Right ventricle myocardium inferior (tissue), 1 donor: ENCODE results near the gene FADD. TPM values are rescaled to one million over a fixed set of nuclear protein-coding genes. Genes with fewer than 3 reads are reported as not detected.
A peak's percentile ranks its signal among the peaks of the same experiment; 100 is the strongest.
"Not testable (repeated sequence)": the region's sequence is repeated elsewhere in the genome, so short reads cannot be mapped to it uniquely, and the experiment has no call there.

Source experiments
- ATAC-seq: fragments of 200-7000 bp; cut with Tn5 transposase; one replicate; pipeline ENCODE4 v1.9.1; 2020; ENCODE audit warnings: mild to moderate bottlenecking, moderate library complexity
- DNase-seq: peaks from one replicate; pipeline ENCODE4 v3.0.0; 2021; ENCODE audit errors: missing footprints
- intact Hi-C: fragments of 100-400 bp; cut with DNase I; formaldehyde crosslinking; loops from one replicate; pipeline ENCODE4 v1.11.0; 2022
- total RNA-seq: library from RNA; stranded (reverse); fragmentation: NEBNext Ultra II Directional; extraction: Animal tissue kit (Norgen Biotek cat#: 25700); gene quantifications from one replicate; pipeline ENCODE4 v1.2.1, GENCODE V29; 2021
- donor health status: DM: no; HTN: yes; CAD: no; lungs with severe emphysema.

FADD gene
- total RNA-seq, 1 donor from 2014 or later = 12.8 TPM

- intact Hi-C loops = no loop called here
- no peak for ATAC-seq
- no peak for DNase-seq
Measured at GRCh38 chr11:70200212-70200844, 2.8 kb upstream of the FADD start.

- intact Hi-C loops, ATAC-seq, DNase-seq: not testable (repeated sequence)
Measured at GRCh38 chr11:70201047-70201446, 2.0 kb upstream of the FADD start.

GRCh38 chr11:70201882-70202861, 924 bp upstream of the FADD start:
- DNase-seq = no peak
- no peak for ATAC-seq
- intact Hi-C loops = no loop called here

GRCh38 chr11:70203751-70204465, 812 bp downstream of the FADD start:
- ATAC-seq = peak; percentile 9
- intact Hi-C loops = no loop called here
- peak; percentile 68 for DNase-seq

DNA sequence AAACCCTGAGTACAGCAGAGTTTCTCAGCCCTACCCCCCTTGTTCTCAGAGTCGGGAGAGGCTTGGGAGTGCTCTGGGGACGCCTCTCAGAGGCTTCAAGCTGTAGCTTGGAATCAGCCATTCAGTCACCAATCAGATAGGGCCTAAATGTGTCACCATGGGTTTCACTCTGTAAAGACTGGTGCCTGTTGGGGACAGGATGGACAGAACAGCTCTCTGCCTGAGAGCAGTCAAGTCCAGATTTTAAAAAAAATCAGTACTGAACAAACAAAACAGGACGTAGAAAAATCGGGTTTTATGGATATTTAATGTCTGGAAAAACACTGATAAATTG, 1.3 kb downstream of the FADD start:
- ATAC-seq (no peak), DNase-seq (no peak)
- intact Hi-C loops = no loop called here

DNA sequence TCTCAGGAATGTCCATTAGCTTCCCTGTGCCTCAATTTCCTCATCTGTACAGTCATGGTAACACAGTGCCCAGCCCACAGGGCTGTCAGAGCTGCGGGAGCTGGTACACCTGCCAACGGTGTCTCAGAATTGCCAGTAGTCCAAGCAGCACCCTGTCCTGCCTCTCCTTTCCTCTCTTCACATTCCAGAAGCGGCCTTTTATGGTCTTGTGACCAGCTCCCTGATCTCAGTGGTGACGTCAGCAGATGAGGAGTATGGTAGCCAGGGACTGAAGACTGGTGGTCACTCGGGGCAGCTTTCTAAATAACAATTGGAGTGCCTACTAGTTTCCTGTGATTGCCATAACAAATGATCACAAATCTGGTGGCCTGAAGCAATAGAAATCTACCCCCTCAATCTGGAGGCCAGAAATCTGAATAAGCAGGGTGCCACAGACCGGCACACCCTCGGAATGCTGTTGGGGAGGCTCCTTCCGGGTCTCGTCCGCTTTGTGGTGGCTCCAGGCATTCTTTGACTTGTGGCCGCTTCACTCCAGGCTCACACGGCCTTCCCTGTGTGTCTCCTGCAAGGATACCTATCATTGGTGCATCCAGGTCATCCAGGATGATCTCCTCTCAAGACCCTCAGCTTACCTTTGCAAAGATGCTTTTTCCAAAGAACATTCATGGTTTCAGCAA, 2.1 kb downstream of the FADD start:
- intact Hi-C loops = loop anchor here (5.0 kb wide), 1 partner anchor 67 kb away; the partner anchor contains the start of gene PPFIA1
- no peak for ATAC-seq
- DNase-seq = peak; percentile 60

- ATAC-seq (no peak), DNase-seq (peak; percentile 23)
- intact Hi-C loops = loop anchor here (5.0 kb wide), 1 partner anchor 67 kb away; the partner anchor contains the start of gene PPFIA1
Measured at GRCh38 chr11:70205766-70206165, 2.7 kb downstream of the FADD start.

DNA sequence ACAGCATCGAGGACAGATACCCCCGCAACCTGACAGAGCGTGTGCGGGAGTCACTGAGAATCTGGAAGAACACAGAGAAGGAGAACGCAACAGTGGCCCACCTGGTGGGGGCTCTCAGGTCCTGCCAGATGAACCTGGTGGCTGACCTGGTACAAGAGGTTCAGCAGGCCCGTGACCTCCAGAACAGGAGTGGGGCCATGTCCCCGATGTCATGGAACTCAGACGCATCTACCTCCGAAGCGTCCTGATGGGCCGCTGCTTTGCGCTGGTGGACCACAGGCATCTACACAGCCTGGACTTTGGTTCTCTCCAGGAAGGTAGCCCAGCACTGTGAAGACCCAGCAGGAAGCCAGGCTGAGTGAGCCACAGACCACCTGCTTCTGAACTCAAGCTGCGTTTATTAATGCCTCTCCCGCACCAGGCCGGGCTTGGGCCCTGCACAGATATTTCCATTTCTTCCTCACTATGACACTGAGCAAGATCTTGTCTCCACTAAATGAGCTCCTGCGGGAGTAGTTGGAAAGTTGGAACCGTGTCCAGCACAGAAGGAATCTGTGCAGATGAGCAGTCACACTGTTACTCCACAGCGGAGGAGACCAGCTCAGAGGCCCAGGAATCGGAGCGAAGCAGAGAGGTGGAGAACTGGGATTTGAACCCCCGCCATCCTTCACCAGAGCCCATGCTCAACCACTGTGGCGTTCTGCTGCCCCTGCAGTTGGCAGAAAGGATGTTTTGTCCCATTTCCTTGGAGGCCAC, 3.3 kb downstream of the FADD start:
- no peak for ATAC-seq
- intact Hi-C loops = loop anchor here (5.0 kb wide), 1 partner anchor 66 kb away; the partner anchor contains the start of gene PPFIA1
- peak; percentile 51 for DNase-seq

DNA sequence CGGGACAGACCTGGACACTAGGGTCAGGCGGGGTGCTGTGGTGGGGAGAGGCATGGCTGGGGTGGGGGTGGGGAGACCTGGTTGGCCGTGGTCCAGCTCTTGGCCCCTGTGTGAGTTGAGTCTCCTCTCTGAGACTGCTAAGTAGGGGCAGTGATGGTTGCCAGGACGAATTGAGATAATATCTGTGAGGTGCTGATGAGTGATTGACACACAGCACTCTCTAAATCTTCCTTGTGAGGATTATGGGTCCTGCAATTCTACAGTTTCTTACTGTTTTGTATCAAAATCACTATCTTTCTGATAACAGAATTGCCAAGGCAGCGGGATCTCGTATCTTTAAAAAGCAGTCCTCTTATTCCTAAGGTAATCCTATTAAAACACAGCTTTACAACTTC, 3.9 kb downstream of the FADD start:
- ATAC-seq (no peak), DNase-seq (no peak)
- intact Hi-C loops = loop anchor here (5.0 kb wide), 1 partner anchor 65 kb away; the partner anchor contains the start of gene PPFIA1

- intact Hi-C loops = loop anchor here (5.0 kb wide), 1 partner anchor 65 kb away; the partner anchor contains the start of gene PPFIA1
- ATAC-seq (no peak), DNase-seq (peak; percentile 27)
Measured at GRCh38 chr11:70207531-70208131, 4.5 kb downstream of the FADD start.

- ATAC-seq = no peak
Measured at GRCh38 chr11:70209391-70209912, 6.4 kb downstream of the FADD start.

GRCh38 chr11:70210051-70210501, 7.0 kb downstream of the FADD start:
- intact Hi-C loops = no loop called here
- DNase-seq = peak; percentile 46
- peak; percentile 46 for ATAC-seq

More at GRCh38 chr11:70209391-70209912, 6.4 kb downstream of the FADD start:
- intact Hi-C loops = loop anchor here (5.0 kb wide), 1 partner anchor 63 kb away; the partner anchor contains the start of gene PPFIA1
- no peak for DNase-seq

GRCh38 chr11:70210530-70210929, 7.4 kb downstream of the FADD start:
- intact Hi-C loops = no loop called here
- ATAC-seq (no peak), DNase-seq (no peak)

GRCh38 chr11:70212227-70212811, 9.2 kb downstream of the FADD start:
- intact Hi-C loops = no loop called here
- ATAC-seq = no peak
- DNase-seq = no peak

DNA sequence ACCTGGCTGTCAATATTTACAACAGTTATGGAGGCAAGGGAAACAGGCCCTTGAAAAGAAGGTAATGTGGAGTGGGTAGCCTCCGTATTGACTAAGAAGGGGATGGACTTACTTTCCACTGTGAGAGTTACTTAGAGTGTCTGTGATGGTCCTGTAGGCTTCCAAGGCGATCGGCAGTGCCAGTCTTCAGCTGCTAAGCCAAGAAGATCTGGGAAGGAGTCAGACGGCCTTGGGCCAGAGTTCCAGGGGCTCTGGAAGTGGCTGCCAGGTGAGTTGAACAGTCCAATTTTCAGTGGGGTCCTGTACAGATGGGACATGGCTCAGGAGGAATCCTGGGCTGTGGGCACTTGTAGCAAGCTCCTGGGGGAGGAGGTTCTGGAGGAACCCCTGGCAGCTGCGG, 14.3 kb downstream of the FADD start:
- ATAC-seq, intact Hi-C loops: not testable (repeated sequence)

GRCh38 chr11:70218076-70218475, 15.0 kb downstream of the FADD start:
- DNase-seq, intact Hi-C loops, ATAC-seq: not testable (repeated sequence)

More for the DNA sequence above, 14.3 kb downstream of the FADD start:
- not testable (repeated sequence) for DNase-seq

DNA sequence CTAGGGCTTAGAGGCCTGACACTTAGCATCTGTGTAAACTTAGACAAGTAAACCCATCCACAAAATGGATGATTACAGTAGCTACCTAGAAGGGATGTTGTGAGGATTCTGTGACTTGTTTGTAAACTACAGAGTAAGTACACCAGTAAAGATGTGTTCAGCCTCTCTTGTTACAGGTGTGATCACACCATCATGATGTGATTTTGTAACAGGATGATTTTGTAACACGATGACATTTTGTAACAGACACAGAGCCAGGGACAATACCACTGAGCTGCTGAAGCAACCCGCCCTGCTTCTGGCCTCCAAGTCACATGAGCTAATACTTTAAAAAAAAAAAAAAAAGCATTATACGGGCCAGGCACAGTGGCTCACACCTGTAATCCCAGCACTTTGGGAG, 17.0 kb downstream of the FADD start:
- intact Hi-C loops = no loop called here
- DNase-seq (no peak), ATAC-seq (no peak)
